Suprapubic skin (tissue), 4 donors: ENCODE measurements around the gene LARP4B. TPM values are rescaled to one million over a fixed set of nuclear protein-coding genes. Genes with fewer than 3 reads are reported as not detected.

ENCODE experiments used
- DNase-seq, 2 donors: peaks; one replicate each; pipeline ENCODE4 v3.0.0-alpha.2; 2019; ENCODE audit warnings: low spot score in 2 of 2
- H3K27ac ChIP-seq: fragments of 200-600 bp; sonication (generic); one replicate; pipeline ENCODE4 v1.5.1; 2019
- H3K27me3 ChIP-seq: fragments of 200-600 bp; sonication (generic); one replicate; pipeline ENCODE4 v1.5.1; 2019
- H3K36me3 ChIP-seq: fragments of 200-600 bp; sonication (generic); one replicate; pipeline ENCODE4 v1.5.1; 2019
- H3K4me1 ChIP-seq: fragments of 200-600 bp; sonication (generic); one replicate; pipeline ENCODE4 v1.5.1; 2019
- H3K4me3 ChIP-seq: fragments of 200-600 bp; sonication (generic); one replicate; pipeline ENCODE4 v1.5.1; 2019; ENCODE audit warnings: mild to moderate bottlenecking
- H3K9me3 ChIP-seq: fragments of 200-600 bp; sonication (generic); one replicate; pipeline ENCODE4 v1.5.1; 2019
- EP300 ChIP-seq: sonication (generic); formaldehyde crosslinking; IDR thresholded peaks from one replicate; pipeline ENCODE4 v1.6.1; 2017; ENCODE audit warnings: antibody characterized with exemption
- POLR2A ChIP-seq, 2 donors: fragments of 450-650 bp; IDR thresholded peaks; one replicate each; pipeline ENCODE4 v1.6.1; 2017; ENCODE audit warnings: antibody characterized with exemption in 2 of 2, mild to moderate bottlenecking in 2 of 2, moderate library complexity in 2 of 2
- POLR2AphosphoS5 ChIP-seq, 3 donors: sonication (generic); formaldehyde crosslinking; IDR thresholded peaks; one replicate each; pipeline ENCODE4 v1.6.1; 2017; ENCODE audit warnings: antibody characterized with exemption in 3 of 3
- WGBS: methylation state at CpG from one replicate; pipeline ENCODE4 v1.1.5; 2018; 5-methylcytosine and 5-hydroxymethylcytosine counted together
- total RNA-seq, 4 donors: library from RNA; depleted of rRNA; stranded (reverse); fragments of >200 nt; gene quantifications; one replicate each; pipeline ENCODE4 v1.1.0, GENCODE V29; 2016
- TF ChIP-seq, protein P1 (sequence below), 2 donors: fragments of 200-600 bp in 1 of 2; fragments of 450-650 bp in 1 of 2; sonication (generic) in 1 of 2; IDR thresholded peaks; one replicate each; pipeline ENCODE4 v1.5.1; 2016 to 2019; ENCODE audit warnings: antibody characterized with exemption in 2 of 2, mild to moderate bottlenecking in 1 of 2, moderate library complexity in 1 of 2

Gene LARP4B
- total RNA-seq, 4 donors from 2014 or later = 53.5 to 100 (median 69.7) TPM

DNA sequence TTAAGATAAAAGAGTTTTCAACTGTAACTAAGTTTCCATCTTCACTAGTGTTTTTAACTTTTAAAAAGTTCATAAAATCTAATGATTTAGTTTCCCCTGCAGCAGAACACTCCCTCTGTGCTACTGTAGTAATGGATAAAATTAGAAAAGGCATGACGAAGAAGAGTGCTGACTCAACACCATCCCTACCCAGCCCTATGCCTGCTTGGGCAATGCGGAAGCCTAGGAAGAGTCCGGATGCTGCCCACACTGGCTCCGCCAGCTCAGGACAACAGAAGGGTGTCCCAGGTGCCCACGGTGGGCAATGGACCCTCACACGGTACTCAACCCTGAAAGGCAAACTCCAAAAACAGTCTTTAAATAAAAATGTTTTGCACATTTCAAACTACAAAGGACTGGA is 118.2 kb downstream of the LARP4B start:
- TF ChIP-seq, protein P1, sequence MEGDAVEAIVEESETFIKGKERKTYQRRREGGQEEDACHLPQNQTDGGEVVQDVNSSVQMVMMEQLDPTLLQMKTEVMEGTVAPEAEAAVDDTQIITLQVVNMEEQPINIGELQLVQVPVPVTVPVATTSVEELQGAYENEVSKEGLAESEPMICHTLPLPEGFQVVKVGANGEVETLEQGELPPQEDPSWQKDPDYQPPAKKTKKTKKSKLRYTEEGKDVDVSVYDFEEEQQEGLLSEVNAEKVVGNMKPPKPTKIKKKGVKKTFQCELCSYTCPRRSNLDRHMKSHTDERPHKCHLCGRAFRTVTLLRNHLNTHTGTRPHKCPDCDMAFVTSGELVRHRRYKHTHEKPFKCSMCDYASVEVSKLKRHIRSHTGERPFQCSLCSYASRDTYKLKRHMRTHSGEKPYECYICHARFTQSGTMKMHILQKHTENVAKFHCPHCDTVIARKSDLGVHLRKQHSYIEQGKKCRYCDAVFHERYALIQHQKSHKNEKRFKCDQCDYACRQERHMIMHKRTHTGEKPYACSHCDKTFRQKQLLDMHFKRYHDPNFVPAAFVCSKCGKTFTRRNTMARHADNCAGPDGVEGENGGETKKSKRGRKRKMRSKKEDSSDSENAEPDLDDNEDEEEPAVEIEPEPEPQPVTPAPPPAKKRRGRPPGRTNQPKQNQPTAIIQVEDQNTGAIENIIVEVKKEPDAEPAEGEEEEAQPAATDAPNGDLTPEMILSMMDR (IDR thresholded peaks at IDR 0.05) = no peak
- no peak for TF ChIP-seq POLR2A (IDR thresholded peaks at IDR 0.05)
- TF ChIP-seq POLR2AphosphoS5 (IDR thresholded peaks at IDR 0.05) = no peak
- no peak for TF ChIP-seq EP300
- no peak overlapping the region for H3K4me3 ChIP-seq
- H3K9me3 ChIP-seq = no peaks in the 10 kb centered on the region
- WGBS = 96% methylated on average over 6 of the region's 6 CpGs
- H3K27me3 ChIP-seq = no peaks in the 10 kb centered on the region
- peaks cover 94% of the 10 kb centered on the region for H3K36me3 ChIP-seq
- no peaks in the 10 kb centered on the region for H3K4me1 ChIP-seq
- DNase-seq = no peak
- H3K27ac ChIP-seq = no peak overlapping the region

DNA sequence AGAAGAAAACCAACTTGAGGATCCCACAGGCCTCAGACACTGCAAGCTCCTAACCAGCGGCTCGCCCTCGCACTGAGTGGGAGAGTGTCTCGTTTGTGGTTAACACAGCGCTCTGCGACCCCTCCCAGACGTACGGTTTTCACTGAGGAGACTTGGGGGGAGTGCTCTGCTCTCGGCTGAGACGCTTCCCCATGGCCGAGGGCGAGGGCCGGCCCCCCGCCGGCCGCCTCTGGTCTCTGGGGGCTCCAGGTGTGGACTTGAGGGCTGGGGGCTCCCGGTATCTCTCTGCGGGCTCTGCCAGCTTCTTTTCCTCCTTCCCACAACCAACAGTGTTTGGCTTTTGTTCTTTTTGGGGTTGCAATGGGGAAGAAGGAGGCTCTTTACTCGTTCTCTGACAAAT is 118.7 kb downstream of the LARP4B start:
- peaks cover 96% of the 10 kb centered on the region for H3K36me3 ChIP-seq
- H3K9me3 ChIP-seq = no peaks in the 10 kb centered on the region
- no peak overlapping the region for H3K27ac ChIP-seq
- TF ChIP-seq, protein P1 (IDR thresholded peaks at IDR 0.05) = no peak
- TF ChIP-seq EP300 (no peak), POLR2AphosphoS5 (IDR thresholded peaks at IDR 0.05) (no peak), POLR2A (IDR thresholded peaks at IDR 0.05) (no peak)
- DNase-seq = no peak
- H3K27me3 ChIP-seq = no peaks in the 10 kb centered on the region
- WGBS = 92% methylated on average over 15 of the region's 19 CpGs
- no peak overlapping the region for H3K4me3 ChIP-seq
- no peaks in the 10 kb centered on the region for H3K4me1 ChIP-seq

DNA sequence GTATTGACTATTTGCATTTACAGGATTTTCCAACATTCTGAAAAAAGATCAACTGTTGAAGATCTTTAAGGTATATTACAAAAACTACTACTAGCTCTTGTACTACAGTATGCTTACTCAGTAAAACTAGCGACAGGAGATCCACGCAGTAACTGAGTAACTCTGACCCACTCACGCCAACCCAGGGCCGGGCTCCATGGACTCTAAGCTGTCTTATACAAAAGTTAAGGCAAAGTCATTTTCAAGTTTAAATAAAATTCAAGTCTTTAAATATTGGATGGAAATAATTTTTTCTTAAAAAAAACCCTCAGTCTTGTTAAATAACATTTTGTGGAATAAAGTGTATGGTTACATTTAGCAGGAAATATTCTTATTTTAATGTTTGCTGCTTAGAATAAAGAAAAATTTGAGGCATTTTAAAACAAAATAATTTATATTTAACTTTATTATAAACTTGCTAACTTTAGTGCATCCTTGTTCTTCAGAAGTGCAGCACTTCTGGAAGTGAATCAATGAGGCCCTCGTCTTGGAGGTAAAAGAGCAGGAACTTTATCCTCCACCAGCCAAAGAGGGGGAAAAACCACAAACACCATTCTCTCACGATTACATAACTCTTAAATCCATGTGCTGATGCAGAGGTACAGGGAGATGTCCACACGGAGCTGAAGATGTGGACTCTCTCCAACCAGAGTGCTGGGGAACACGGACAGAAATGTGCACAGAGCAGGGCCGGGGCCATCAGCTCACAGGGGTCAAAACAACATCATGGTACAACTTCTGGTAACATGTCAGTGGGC is 119.9 kb downstream of the LARP4B start:
- WGBS = 75% methylated on average over 9 of the region's 9 CpGs
- TF ChIP-seq EP300 (no peak), POLR2A (IDR thresholded peaks at IDR 0.05) (no peak), POLR2AphosphoS5 (IDR thresholded peaks at IDR 0.05) (no peak)
- TF ChIP-seq, protein P1 (IDR thresholded peaks at IDR 0.05) = no peak
- Histone ChIP-seq H3K4me1 (no peaks in the 10 kb centered on the region), H3K9me3 (no peaks in the 10 kb centered on the region), H3K27me3 (no peaks in the 10 kb centered on the region), H3K36me3 (peaks cover 96% of the 10 kb centered on the region), H3K27ac (no peak overlapping the region), H3K4me3 (no peak overlapping the region)
- DNase-seq = no peak

DNA sequence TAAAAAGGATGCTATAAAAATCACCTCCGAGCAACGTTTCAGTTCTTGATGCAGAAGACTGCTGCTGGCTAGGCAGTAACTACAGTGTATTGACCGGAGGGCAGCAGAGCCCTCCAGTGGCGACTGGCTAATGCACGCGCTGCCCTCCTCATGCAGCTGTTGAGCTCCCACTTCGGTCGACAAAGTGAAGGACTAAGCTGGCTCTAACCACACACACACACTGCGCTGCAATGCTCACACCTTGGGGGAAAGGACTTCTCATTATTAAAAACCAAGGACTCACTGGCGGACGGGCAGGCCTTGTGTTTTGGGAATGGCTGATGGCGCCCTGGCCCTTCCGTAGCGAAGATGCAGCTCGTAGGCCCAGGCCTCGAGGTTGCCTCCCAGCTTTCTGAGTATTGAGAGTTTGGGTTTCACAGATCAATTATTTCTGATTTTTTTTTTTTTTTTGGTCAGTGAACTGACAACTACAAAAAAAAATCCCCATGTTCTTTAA is 121.1 kb downstream of the LARP4B start:
- no peaks in the 10 kb centered on the region for H3K4me1 ChIP-seq
- peaks cover 88% of the 10 kb centered on the region for H3K36me3 ChIP-seq
- no peak for DNase-seq
- TF ChIP-seq POLR2AphosphoS5 (IDR thresholded peaks at IDR 0.05) (no peak), EP300 (no peak)
- no peak overlapping the region for H3K27ac ChIP-seq
- WGBS = 80% methylated on average over 16 of the region's 16 CpGs
- H3K27me3 ChIP-seq = no peaks in the 10 kb centered on the region
- H3K4me3 ChIP-seq = no peak overlapping the region
- no peaks in the 10 kb centered on the region for H3K9me3 ChIP-seq

DNA sequence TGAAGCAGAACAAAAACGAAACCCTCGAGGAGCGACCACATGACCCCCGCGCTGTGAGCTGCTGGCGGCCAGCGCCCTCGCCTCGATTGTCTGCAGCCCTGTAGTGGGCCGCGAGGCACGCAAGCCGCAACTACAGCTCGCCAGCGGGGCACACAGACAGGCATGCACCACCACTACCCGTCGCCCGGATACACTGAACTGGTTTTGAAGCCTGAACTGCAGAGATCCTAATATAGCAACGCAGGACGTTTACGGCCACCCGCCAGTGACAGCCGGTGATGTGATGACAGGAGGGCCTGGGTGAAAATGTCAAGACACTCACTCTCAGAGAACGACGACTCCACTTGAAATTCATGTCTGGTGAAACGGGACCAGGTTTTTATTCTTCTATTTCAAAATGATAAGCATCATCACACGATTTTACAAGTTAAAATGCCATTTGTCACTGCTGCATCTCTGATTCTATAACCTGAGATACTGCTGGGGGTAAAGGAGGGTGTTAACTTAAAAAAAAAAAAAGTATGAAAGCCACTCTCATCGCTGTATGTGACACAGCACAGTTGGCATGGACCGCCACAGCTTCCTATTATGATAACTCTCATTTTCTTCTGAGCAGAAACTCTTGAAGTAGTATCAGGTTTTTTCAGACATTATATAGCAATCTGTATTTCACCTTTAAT is 121.7 kb downstream of the LARP4B start:
- Histone ChIP-seq H3K27ac (no peak overlapping the region), H3K27me3 (no peaks in the 10 kb centered on the region), H3K36me3 (peaks cover 82% of the 10 kb centered on the region), H3K4me1 (peaks cover under 1% of the 10 kb centered on the region), H3K4me3 (no peak overlapping the region), H3K9me3 (no peaks in the 10 kb centered on the region)
- TF ChIP-seq POLR2A (IDR thresholded peaks at IDR 0.05) = no peak
- no peak for TF ChIP-seq POLR2AphosphoS5 (IDR thresholded peaks at IDR 0.05)
- TF ChIP-seq, protein P1 (IDR thresholded peaks at IDR 0.05) = no peak
- TF ChIP-seq EP300 = no peak
- DNase-seq = no peak
- WGBS = 94% methylated on average over 29 of the region's 29 CpGs
